HCT116 (cell line): Measurements from ENCODE around the gene OSGIN1. TPM values are rescaled to one million over a fixed set of nuclear protein-coding genes. Genes with fewer than 3 reads are reported as not detected.

Experiments used
- ATAC-seq: fragments of 200-7000 bp; cut with Tn5 transposase; 2 replicates; pipeline ENCODE4 v1.9.1; 2020; ENCODE audit warnings: mild to moderate bottlenecking, moderate library complexity
- BruUV-seq: library from RNA; stranded (reverse); fragments of 400-500 nt; replicated peaks from 2 replicates; lab custom pipeline; 2021; lab: Mats Ljungman, UMichigan
- CTCF ChIA-PET: fragments of 300-600 bp; sonication (Branson Sonifier 250); formaldehyde crosslinking; loops from one replicate; lab custom pipeline; 2021; ENCODE audit warnings: antibody characterized with exemption; lab: Charles Lee
- POLR2A ChIA-PET: fragments of 300-600, 350-600 bp; sonication (Branson Sonifier 250); formaldehyde crosslinking; loops from one replicate; lab custom pipeline; 2021; ENCODE audit warnings: antibody characterized with exemption; lab: Charles Lee
- RAD21 ChIA-PET, 2 experiments: fragments of 300-600 bp; sonication (Branson Sonifier 250); formaldehyde crosslinking; loops; one replicate each; lab custom pipeline; 2023; ENCODE audit warnings: low total read pairs in 2 of 2; ENCODE audit not compliant: uncharacterized antibody in 2 of 2, unreplicated experiment in 2 of 2, low non-redundant PET in 1 of 2; lab: Charles Lee
- DNase-seq: peaks from one replicate; pipeline ENCODE4 v3.0.0-alpha.2; 2010; ENCODE audit warnings: low read depth, low spot score
- H2AFZ ChIP-seq: fragments of 200-600 bp; shearing (Covaris generic), sonication (generic); 2 replicates; pipeline ENCODE4 v1.6.1; 2017; ENCODE audit warnings: low read depth, mixed run types, mixed read lengths, antibody characterized with exemption, low read length; ENCODE audit not compliant: poor library complexity, severe bottlenecking
- H3K27ac ChIP-seq: 2 replicates; pipeline ENCODE4 v1.5.1; 2012; ENCODE audit warnings: low read depth, low read length
- H3K27me3 ChIP-seq: fragments of 200-600 bp; sonication (generic); 2 replicates; pipeline ENCODE4 v1.6.1; 2016; ENCODE audit warnings: mixed run types, low read length, mixed read lengths; ENCODE audit not compliant: insufficient read depth
- H3K36me3 ChIP-seq, 2 experiments: fragments of 200-500 bp in 1 of 2; fragments of 200-600 bp in 1 of 2; sonication (Bioruptor generic) in 1 of 2; sonication (generic) in 1 of 2; 2 replicates each; pipeline versions ENCODE4 v1.5.1 to v1.6.1; 2014 to 2016; ENCODE audit warnings: low read length in 2 of 2, inconsistent platforms in 1 of 2, mixed read lengths in 1 of 2, mixed run types in 1 of 2; ENCODE audit not compliant: insufficient read depth in 2 of 2, control insufficient read depth in 1 of 2
- H3K4me1 ChIP-seq, 2 experiments: fragments of 200-600 bp in 1 of 2; sonication (generic) in 1 of 2; 2 replicates each; pipeline versions ENCODE4 v1.5.1 to v1.6.1; 2012 to 2017; ENCODE audit warnings: low read length in 2 of 2, inconsistent platforms in 1 of 2, mild to moderate bottlenecking in 1 of 2, mixed read lengths in 1 of 2, mixed run types in 1 of 2, moderate library complexity in 1 of 2; ENCODE audit not compliant: insufficient read depth in 2 of 2, control insufficient read depth in 1 of 2
- H3K4me2 ChIP-seq: fragments of 200-600 bp; sonication (generic); 2 replicates; pipeline ENCODE4 v1.6.1; 2017; ENCODE audit warnings: mixed run types, low read length, mixed read lengths
- H3K4me3 ChIP-seq, 2 experiments: fragments of 200-600 bp in 1 of 2; sonication (generic) in 1 of 2; replicated peaks in 1 of 2; 2 replicates each; pipeline ENCODE4 v1.5.1; 2011 to 2016; ENCODE audit warnings: low read length in 2 of 2, control low read depth in 1 of 2, low read depth in 1 of 2, mild to moderate bottlenecking in 1 of 2, mixed read lengths in 1 of 2, mixed run types in 1 of 2
- H3K79me2 ChIP-seq: fragments of 200-600 bp; sonication (generic); 2 replicates; pipeline ENCODE4 v1.6.1; 2017; ENCODE audit warnings: mild to moderate bottlenecking, mixed run types, low read length, moderate library complexity, mixed read lengths; ENCODE audit not compliant: insufficient read depth
- H3K9ac ChIP-seq: fragments of 200-600 bp; sonication (generic); 2 replicates; pipeline ENCODE4 v1.6.1; 2016; ENCODE audit warnings: low read length, mixed read lengths
- H3K9me2 ChIP-seq: fragments of 200-600 bp; sonication (generic), shearing (Covaris generic); 2 replicates; pipeline ENCODE4 v1.6.1; 2017; ENCODE audit warnings: mixed run types, mild to moderate bottlenecking, moderate library complexity; ENCODE audit not compliant: insufficient read depth
- H3K9me3 ChIP-seq, 2 experiments: fragments of 200-500 bp in 1 of 2; fragments of 200-600 bp in 1 of 2; sonication (Bioruptor generic) in 1 of 2; sonication (generic) in 1 of 2; 2 replicates each; pipeline ENCODE4 v1.6.1; 2014 to 2017; ENCODE audit warnings: low read length in 2 of 2, mixed read lengths in 2 of 2, inconsistent platforms in 1 of 2, low read depth in 1 of 2, mild to moderate bottlenecking in 1 of 2, mixed run types in 1 of 2, moderate library complexity in 1 of 2; ENCODE audit not compliant: control insufficient read depth in 1 of 2, insufficient read depth in 1 of 2
- H4K20me1 ChIP-seq: fragments of 200-600 bp; sonication (generic), shearing (Covaris generic); 2 replicates; pipeline ENCODE4 v1.6.1; 2017; ENCODE audit warnings: mixed run types, mild to moderate bottlenecking, moderate library complexity; ENCODE audit not compliant: insufficient read depth
- CBX3 ChIP-seq: IDR thresholded peaks from 2 replicates; pipeline ENCODE4 v1.6.1; 2012; ENCODE audit warnings: low read depth
- ELF1 ChIP-seq: IDR thresholded peaks from 2 replicates; pipeline ENCODE4 v1.6.1; 2012; ENCODE audit warnings: low read depth, borderline replicate concordance
- EZH2 ChIP-seq: fragments of 200-600 bp; sonication (generic); IDR thresholded peaks from 2 replicates; pipeline ENCODE4 v1.6.1; 2017; ENCODE audit warnings: antibody characterized with exemption, mixed run types
- EZH2phosphoT487 ChIP-seq: fragments of 200-600 bp; IDR thresholded peaks from 2 replicates; pipeline ENCODE4 v1.6.1; 2018; ENCODE audit warnings: antibody characterized with exemption, borderline replicate concordance
- FOSL1 ChIP-seq: IDR thresholded peaks from 2 replicates; pipeline ENCODE4 v1.6.1; 2012; ENCODE audit warnings: low read depth
- JUND ChIP-seq: IDR thresholded peaks from 2 replicates; pipeline ENCODE4 v1.6.1; 2012
- POLR2A ChIP-seq: IDR thresholded peaks from 2 replicates; pipeline ENCODE4 v1.7.0; 2011; ENCODE audit warnings: borderline replicate concordance; ENCODE audit not compliant: insufficient read depth, insufficient read length; ENCODE audit errors: extremely low read depth
- POLR2AphosphoS5 ChIP-seq: IDR thresholded peaks from 2 replicates; pipeline ENCODE4 v1.6.1; 2011; ENCODE audit warnings: mild to moderate bottlenecking, low read depth, low read length, moderate library complexity
- REST ChIP-seq: IDR thresholded peaks from 2 replicates; pipeline ENCODE4 v1.6.1; 2012; ENCODE audit warnings: low read depth
- SIN3A ChIP-seq: IDR thresholded peaks from 2 replicates; pipeline ENCODE4 v1.6.1; 2012; ENCODE audit warnings: low read depth
- SP1 ChIP-seq: IDR thresholded peaks from 2 replicates; pipeline ENCODE4 v1.6.1; 2012; ENCODE audit warnings: low read depth
- SRF ChIP-seq: IDR thresholded peaks from 2 replicates; pipeline ENCODE4 v1.6.1; 2012; ENCODE audit warnings: low read depth
- TCF7L2 ChIP-seq: IDR thresholded peaks from 2 replicates; pipeline ENCODE4 v1.7.0; 2011; ENCODE audit warnings: borderline replicate concordance, inconsistent platforms; ENCODE audit not compliant: insufficient read depth, insufficient read length; ENCODE audit errors: extremely low read depth
- YY1 ChIP-seq: IDR thresholded peaks from 2 replicates; pipeline ENCODE4 v1.6.1; 2011; ENCODE audit warnings: low read length, low read depth, moderate library complexity, mild to moderate bottlenecking; ENCODE audit not compliant: insufficient replicate concordance; ENCODE audit errors: extremely low read depth
- ZBTB33 ChIP-seq: IDR thresholded peaks from 2 replicates; pipeline ENCODE4 v1.6.1; 2011; ENCODE audit warnings: mild to moderate bottlenecking, low read length, moderate library complexity; ENCODE audit not compliant: insufficient replicate concordance; ENCODE audit errors: extremely low read depth
- ZFX ChIP-seq: fragments of 450-650 bp; IDR thresholded peaks from 2 replicates; pipeline ENCODE4 v1.6.1; 2017
- ZNF274 ChIP-seq: fragments of 200-500 bp; sonication (Bioruptor generic); IDR thresholded peaks from 2 replicates; pipeline ENCODE4 v1.6.1; 2014; ENCODE audit warnings: mild to moderate bottlenecking, low read depth, low read length, inconsistent platforms
- intact Hi-C: fragments of 100-400 bp; cut with micrococcal nuclease; formaldehyde crosslinking; loops from 2 replicates; pipeline ENCODE4 v1.10.0; 2022
- total RNA-seq: library from RNA; stranded (reverse); gene quantifications from one replicate; pipeline ENCODE4 v1.2.1, GENCODE V29; 2021; ENCODE audit not compliant: unreplicated experiment
- TF ChIP-seq, protein P1 (sequence below), 3 experiments: fragments of 200-600 bp in 1 of 3; sonication (generic) in 1 of 3; IDR thresholded peaks in 2 of 3; conservative IDR thresholded peaks in 1 of 3; 2 replicates each; pipeline ENCODE4 v1.5.1; 2012 to 2017; ENCODE audit warnings: low read depth in 2 of 3, low read length in 2 of 3, antibody characterized with exemption in 1 of 3, borderline replicate concordance in 1 of 3, control low read depth in 1 of 3, mild to moderate bottlenecking in 1 of 3, mixed read lengths in 1 of 3, mixed run types in 1 of 3, moderate library complexity in 1 of 3; ENCODE audit not compliant: insufficient read depth in 1 of 3

The OSGIN1 gene
- total RNA-seq, 1 experiment from 2014 or later = 19.8 TPM

GRCh38 chr16:83995754-83996153 lies 42.7 kb downstream of the OSGIN1 start:
- Histone ChIP-seq H3K9ac (no peak overlapping the region), H3K4me3 (no peak overlapping the region), H3K4me2 (peak overlapping the region; percentile 9; the same call in 1 of the 2 replicates), H3K9me3 (no peaks in the 10 kb centered on the region), H3K4me1 (peaks cover 0 to 8% of the 10 kb centered on the region in 2 experiments; a peak in 1 of 4 replicates), H3K9me2 (no peaks in the 10 kb centered on the region), H3K79me2 (no peaks in the 10 kb centered on the region), H3K27ac (no peak overlapping the region), H3K36me3 (no peaks in the 10 kb centered on the region), H2AFZ (peak overlapping the region; percentile 82), H3K27me3 (no peaks in the 10 kb centered on the region), H4K20me1 (no peaks in the 10 kb centered on the region)
- DNase-seq (peak; percentile 18), ATAC-seq (peak; percentile 98)
- RAD21 ChIA-PET = no interaction called here
- CTCF ChIA-PET = interaction anchor here (1.7 to 2.0 kb wide), 2 partner anchors 18 to 42 kb away, joined by 6 to 8 read pairs; no protein-coding TSS in a partner anchor
- intact Hi-C loops = no loop called here
- BruUV-seq = no TSS peak
- POLR2A ChIA-PET = interaction anchor here (1.5 kb wide), 1 partner anchor 18 kb away, joined by 10 read pairs; no protein-coding TSS in a partner anchor
- TF ChIP-seq CBX3 = no peak
- no peak for TF ChIP-seq EZH2
- no peak for TF ChIP-seq REST
- TF ChIP-seq POLR2A = no peak
- no peak for TF ChIP-seq ZBTB33
- TF ChIP-seq ZNF274 = no peak
- no peak for TF ChIP-seq SRF
- no peak for TF ChIP-seq YY1
- TF ChIP-seq FOSL1 = no peak
- TF ChIP-seq EZH2phosphoT487 = no peak
- TF ChIP-seq, protein P1, sequence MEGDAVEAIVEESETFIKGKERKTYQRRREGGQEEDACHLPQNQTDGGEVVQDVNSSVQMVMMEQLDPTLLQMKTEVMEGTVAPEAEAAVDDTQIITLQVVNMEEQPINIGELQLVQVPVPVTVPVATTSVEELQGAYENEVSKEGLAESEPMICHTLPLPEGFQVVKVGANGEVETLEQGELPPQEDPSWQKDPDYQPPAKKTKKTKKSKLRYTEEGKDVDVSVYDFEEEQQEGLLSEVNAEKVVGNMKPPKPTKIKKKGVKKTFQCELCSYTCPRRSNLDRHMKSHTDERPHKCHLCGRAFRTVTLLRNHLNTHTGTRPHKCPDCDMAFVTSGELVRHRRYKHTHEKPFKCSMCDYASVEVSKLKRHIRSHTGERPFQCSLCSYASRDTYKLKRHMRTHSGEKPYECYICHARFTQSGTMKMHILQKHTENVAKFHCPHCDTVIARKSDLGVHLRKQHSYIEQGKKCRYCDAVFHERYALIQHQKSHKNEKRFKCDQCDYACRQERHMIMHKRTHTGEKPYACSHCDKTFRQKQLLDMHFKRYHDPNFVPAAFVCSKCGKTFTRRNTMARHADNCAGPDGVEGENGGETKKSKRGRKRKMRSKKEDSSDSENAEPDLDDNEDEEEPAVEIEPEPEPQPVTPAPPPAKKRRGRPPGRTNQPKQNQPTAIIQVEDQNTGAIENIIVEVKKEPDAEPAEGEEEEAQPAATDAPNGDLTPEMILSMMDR (IDR thresholded peaks at IDR 0.05 in 2 of 3, conservative IDR thresholded peaks at IDR 0.05 in 1 of 3; ENCODE audit: borderline replicate concordance in 1 of 3, insufficient read depth in 1 of 3, low read depth in 2 of 3, low read length in 2 of 3) = no peak
- no peak for TF ChIP-seq ELF1
- TF ChIP-seq SIN3A = no peak
- TF ChIP-seq TCF7L2 = no peak
- TF ChIP-seq POLR2AphosphoS5 = no peak
- no peak for TF ChIP-seq SP1
- no peak for TF ChIP-seq JUND
- TF ChIP-seq ZFX = no peak
